RWPE1 (cell line): Measurements from ENCODE around the gene DACH2.

Source experiments
- CTCF ChIA-PET: fragments of 350-600 bp; sonication (Branson Sonifier 250); formaldehyde crosslinking; extraction: SDS; loops from one replicate; lab custom pipeline; 2021; lab: Yijun Ruan, JAX
- POLR2A ChIA-PET: fragments of 400-600 bp; formaldehyde crosslinking; extraction: SDS; loops from one replicate; lab custom pipeline; 2020; ENCODE audit warnings: antibody characterized with exemption; ENCODE audit not compliant: low non-redundant PET; lab: Yijun Ruan, JAX
- DNase-seq: peaks from one replicate; pipeline ENCODE4 v3.0.0; 2012; ENCODE audit warnings: low spot score
- H3K27ac ChIP-seq: fragments of 450-650 bp; 2 replicates; pipeline ENCODE4 v1.5.1; 2017
- CTCF ChIP-seq: fragments of 450-650 bp; conservative IDR thresholded peaks from 2 replicates; pipeline ENCODE4 v1.5.1; 2017; ENCODE audit warnings: low read depth, mild to moderate bottlenecking

DACH2 gene

DNA sequence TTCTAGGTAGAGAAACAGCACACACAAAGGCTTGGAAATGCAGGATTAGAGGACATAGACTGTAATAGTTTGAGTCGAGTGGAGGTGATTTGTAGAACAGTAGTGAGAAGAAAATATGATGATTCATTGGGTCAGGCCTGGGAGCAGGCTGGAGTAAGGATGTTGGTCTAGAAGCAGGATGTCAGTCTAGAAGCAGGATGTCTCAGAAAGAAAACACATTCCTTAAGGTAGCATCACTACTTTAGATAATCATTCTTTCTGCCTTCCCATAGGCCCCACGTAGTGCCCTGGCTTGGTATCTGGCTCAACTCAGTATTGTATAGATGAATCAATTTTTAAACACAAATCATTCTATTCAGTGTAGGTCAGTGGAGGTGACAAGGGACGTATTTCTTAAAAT lies 11.2 kb upstream of the DACH2 start:
- POLR2A ChIA-PET, result no interaction called here
- H3K27ac ChIP-seq, result no peak overlapping the region
- CTCF ChIA-PET, result no interaction called here

GRCh38 chrX:86141786-86142185 lies 6.5 kb upstream of the DACH2 start:
- no peak overlapping the region for H3K27ac ChIP-seq
- CTCF ChIA-PET, result no interaction called here
- no peak for TF ChIP-seq CTCF
- POLR2A ChIA-PET, result no interaction called here
- DNase-seq, result no peak

More for the DNA sequence above, 11.2 kb upstream of the DACH2 start:
- TF ChIP-seq CTCF, result no peak
- no peak for DNase-seq

DNA sequence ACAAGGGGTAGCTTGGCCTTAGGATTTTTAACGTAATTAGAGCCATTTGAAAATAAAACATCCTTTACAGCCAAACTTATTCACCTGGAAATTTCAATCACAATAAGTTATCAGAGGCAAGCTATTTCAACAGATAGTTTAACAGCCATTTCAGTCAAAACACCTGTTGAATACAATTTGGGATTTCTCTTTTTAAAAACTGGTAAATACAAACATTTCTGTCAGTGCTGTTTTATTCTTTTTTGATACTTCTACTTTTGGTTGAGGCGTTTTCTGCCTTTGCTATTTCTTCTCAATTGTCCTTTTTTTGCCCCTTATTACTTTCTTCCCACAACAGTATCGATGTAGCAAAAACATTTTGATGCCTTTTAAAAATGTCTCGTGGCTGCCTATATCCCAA lies 2.1 kb upstream of the DACH2 start:
- no peak for DNase-seq
- CTCF ChIA-PET, result no interaction called here
- POLR2A ChIA-PET, result no interaction called here
- no peak for TF ChIP-seq CTCF
- no peak overlapping the region for H3K27ac ChIP-seq

DNA sequence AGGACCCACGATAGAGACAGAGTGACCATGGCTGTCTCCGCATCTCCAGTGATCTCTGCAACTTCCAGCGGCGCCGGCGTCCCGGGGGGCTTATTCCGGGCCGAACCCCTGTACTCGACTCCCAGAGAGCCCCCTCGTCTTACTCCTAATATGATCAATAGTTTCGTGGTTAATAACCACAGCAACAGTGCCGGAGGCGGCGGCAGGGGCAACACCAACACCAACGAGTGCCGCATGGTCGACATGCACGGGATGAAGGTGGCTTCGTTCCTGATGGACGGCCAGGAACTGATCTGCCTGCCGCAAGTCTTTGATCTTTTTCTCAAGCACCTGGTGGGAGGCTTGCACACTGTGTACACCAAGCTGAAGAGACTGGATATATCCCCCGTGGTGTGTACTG lies 343 bp downstream of the DACH2 start:
- CTCF ChIA-PET, result interaction anchor here (0.7 kb wide), 1 partner anchor 267 kb away, joined by 3 read pairs; no protein-coding TSS in a partner anchor
- TF ChIP-seq CTCF, result no peak
- DNase-seq, result no peak
- POLR2A ChIA-PET, result no interaction called here
- H3K27ac ChIP-seq, result no peak overlapping the region

- no peak for DNase-seq
- no peak for TF ChIP-seq CTCF
- H3K27ac ChIP-seq, result no peak overlapping the region
- CTCF ChIA-PET, result no interaction called here
- POLR2A ChIA-PET, result no interaction called here
These were observed 868 bp downstream of the DACH2 start for GRCh38 chrX:86149119-86149518.

DNA sequence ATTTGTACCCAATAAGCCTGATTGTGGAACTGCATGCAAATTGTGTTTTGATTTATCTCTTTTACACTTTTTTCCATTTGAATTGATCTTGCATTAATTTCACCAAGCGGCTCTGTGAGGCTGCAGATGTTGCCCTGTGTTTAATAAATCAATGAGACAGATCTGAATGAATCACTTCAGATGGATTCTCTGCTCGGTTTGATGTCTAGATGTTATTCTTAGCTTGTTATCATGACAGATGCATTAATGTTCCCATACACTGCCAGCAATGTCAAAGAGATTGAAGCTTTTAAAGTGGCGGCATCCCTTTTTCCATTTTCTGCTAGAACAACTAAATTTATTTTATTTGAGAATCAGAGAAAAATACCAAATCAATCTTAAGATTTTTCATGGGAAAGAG lies 6.3 kb downstream of the DACH2 start:
- no peak for DNase-seq
- H3K27ac ChIP-seq, result no peak overlapping the region
- ChIA-PET POLR2A (no interaction called here), CTCF (no interaction called here)
- no peak for TF ChIP-seq CTCF

DNA sequence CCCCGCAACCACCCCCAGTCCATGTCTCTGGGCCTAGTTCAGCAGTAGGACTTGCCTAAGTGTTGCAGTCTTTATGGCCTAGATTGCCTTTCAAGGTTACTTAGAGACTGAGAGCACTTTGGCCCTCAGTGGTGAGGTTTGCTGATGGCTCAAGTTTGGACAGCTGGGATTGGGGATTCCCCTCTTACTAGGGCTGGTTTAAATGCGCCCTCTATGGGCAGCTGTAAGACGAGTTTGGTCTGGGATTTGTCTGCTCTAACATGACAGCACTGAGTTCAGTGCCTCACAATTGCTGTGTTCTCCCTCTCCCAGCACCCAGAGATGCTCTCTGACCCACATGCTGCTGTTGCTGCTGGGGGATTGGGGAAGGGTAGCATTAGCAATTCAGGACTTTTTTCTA lies 23.1 kb downstream of the DACH2 start:
- ChIA-PET CTCF (interaction anchor here (0.6 to 0.7 kb wide), 2 partner anchors 21 to 202 kb away, joined by 3 to 4 read pairs; no protein-coding TSS in a partner anchor), POLR2A (no interaction called here)
- H3K27ac ChIP-seq, result no peak overlapping the region
- no peak for DNase-seq
- no peak for TF ChIP-seq CTCF
